Stimulated activated CD8-positive, alpha-beta memory T cell treated with anti-CD3 and anti-CD28 coated beads, Interleukin-12 subunit alpha, Interleukin-12 subunit beta, amount 100 ng/mL, for 4 hours (primary cell): ENCODE measurements around the gene TUSC7.

Experiments
- DNase-seq: peaks from one replicate; pipeline ENCODE4 v3.0.0-alpha.2; 2020; ENCODE audit warnings: low read depth

TUSC7 gene

GRCh38 chr3:116709479-116709878, at the start of gene TUSC7:
Gene TUSC7, plus strand, starts transcription at chr3:116709779.
- DNase-seq = no peak

DNA sequence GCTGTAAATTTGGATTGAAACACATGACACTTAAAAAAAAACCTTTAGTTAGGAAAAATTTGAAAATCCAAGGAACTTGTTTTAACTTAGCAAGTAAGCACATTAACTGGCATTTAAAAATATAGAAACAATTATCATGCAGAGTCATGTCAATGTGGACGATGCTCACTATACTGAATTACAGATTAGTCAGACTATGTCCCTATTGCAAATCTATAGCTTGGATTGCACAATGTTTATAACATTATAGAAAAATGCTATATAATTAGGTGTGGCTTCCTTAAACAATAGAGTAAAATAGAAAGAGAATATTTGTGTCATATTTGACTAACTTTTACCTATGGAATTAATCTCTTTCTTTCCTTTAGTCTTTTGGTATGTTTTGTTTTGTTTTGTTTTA, 48.4 kb upstream of the TUSC7 start:
- no peak for DNase-seq

- no peak for DNase-seq
Measured at GRCh38 chr3:116663161-116664110, 46.1 kb upstream of the TUSC7 start.

DNA sequence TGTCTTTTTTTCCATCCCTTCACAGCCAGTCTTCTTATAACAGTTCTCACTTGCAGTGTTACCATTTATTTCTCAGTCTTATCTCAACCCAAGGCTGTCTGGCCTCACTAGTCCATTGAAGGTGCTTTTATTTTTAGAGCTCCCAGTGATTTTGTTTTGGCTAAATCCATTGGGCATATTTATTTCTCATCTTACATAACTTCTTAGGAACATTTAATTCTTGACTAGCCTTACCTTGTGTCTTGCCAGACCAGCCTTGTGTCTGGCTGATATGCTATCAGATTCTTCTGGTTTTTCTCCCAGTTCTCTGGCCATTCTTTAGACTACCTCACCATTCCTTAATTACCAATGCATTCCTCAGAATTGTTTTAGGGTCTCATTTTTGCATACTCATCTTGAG, 42.3 kb upstream of the TUSC7 start:
- no peak for DNase-seq

DNA sequence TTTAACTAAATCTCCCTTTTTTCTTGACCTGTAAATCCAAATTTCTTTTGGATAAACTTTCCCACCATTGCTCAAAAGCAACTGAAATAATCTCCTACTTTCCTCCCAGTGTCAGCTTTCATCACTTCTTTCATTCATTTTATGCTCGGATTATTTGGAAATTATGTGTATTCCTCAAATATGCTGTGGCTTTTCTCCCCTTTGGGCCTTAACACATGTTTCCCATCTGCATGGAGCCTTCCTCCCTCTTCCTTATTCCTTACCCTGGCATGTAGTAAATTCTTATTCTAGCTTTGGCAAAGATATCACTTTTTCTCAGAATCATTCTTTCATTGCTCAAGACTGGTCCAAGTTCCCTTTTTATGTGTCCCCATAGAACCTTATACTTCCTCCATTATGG, 41.8 kb upstream of the TUSC7 start:
- no peak for DNase-seq

GRCh38 chr3:116669576-116669975, 40.0 kb upstream of the TUSC7 start:
- DNase-seq = no peak

GRCh38 chr3:116671151-116671550, 38.4 kb upstream of the TUSC7 start:
- no peak for DNase-seq

DNA sequence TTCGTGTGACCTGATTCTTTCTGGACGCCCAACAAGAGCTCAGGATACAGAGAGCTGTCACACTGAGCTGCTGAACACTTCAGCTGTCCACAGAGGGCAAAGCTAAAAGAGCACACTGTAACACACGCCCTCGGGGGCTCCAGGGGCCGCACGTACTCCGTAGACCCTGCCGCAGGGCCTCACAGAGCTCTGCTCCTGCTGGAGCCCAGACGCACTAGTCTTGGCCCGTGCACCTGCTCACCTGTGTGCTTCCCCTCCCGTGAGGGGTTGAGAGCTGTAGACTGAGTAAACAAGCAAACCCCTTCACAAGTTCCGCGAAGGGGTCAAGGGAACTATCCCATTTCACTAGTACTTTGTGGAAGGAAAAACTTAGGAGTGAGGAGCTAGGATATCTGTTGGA, 30.7 kb upstream of the TUSC7 start:
- no peak for DNase-seq

GRCh38 chr3:116691041-116691440, 18.5 kb upstream of the TUSC7 start:
- DNase-seq = no peak

DNA sequence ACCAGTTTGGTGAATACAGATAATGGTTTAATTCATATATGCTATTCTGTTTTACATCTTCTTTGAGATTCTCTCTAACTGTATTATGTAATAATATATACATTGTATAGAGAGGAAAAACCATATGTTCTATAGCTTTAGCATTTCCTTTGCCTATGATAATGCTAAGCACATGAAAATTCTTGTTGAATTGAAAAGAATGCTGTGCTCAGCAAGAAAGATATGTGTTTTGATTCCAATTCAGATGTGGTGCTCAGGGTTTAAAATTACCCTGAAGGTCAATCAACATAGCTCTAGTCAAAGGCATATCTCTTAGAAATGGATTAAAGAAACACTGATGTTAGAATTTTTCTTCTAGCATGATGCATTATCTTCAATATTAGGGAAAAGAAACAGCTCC, 8.5 kb upstream of the TUSC7 start:
- no peak for DNase-seq

DNA sequence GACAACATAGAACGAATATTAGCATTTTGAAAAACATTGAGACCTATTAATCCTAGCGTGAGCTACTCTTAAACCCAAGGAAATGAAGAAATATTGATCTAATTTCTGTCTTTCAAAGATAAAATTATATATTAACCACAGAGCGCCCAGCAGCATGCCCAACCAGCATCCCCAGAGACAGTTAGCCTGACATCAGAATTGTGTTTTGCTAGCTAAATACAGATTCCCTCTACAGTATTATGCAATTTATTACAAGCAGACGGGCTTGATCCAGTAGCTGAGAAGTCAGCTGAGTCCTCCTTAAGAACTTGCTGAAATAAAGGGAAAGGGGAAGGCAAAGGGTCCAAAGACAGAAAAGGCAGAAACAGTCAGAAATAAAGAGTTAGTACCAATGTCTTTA, 7.2 kb upstream of the TUSC7 start:
- DNase-seq = no peak

GRCh38 chr3:116707531-116707930, 2.0 kb upstream of the TUSC7 start:
- no peak for DNase-seq

- DNase-seq = no peak
Measured at GRCh38 chr3:116716490-116716889, 6.9 kb downstream of the TUSC7 start.

DNA sequence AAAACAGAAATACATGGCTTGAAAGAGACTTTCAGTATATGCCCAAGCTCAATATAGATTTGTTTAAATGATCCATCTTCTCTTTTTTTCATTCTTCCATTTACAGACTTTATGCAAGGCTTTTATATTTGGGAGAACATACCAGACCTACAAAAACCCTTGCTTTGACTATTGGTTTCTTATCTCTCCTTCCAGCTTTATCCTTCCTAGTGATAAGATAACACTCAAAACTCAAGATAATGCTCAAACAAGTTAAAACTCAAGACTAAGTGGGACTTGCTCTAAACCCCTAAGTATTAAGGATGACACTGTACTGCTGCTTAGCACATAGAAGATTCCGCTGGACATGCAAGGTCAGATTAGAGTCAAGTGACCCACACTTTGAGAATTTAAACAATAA, 8.0 kb downstream of the TUSC7 start:
- no peak for DNase-seq

GRCh38 chr3:116728454-116728853, 18.9 kb downstream of the TUSC7 start:
- DNase-seq = no peak

DNA sequence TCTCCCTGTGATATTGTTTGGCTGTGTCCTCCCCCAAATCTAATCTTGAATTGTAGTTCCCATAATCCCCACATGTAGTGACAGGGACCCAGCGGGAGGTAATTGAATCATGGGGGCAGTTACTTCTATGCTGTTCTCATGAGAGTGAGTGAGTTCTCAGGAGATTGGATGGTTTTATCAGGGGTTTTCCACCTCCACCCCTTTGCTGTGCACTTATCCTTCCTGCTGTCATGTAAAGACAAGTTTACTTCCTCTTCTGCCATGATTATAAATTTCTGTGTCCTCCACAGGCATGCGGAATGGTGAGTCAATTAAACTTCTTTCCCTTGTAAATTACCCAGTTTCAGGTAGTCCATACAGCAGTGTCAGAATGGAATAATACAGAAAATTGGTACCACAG, 24.7 kb downstream of the TUSC7 start:
- no peak for DNase-seq

DNA sequence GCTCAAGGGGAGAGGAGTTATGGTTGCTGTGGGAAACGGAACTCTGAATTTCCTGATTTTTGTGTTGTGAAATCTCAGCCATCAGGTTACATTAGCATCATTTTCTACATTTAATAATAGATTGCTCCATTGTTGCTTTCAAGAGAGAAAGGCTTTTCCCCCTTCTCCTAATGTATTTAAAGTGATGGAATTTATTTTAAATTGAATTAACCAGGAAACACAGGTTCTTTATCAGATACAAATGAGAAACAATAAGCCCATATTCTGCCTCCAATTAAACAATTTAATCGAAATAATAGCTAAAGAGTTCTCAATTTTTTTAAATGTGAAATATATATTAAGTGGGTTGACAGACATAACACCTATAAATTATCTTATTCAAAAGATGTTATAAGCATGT, 30.1 kb downstream of the TUSC7 start:
- DNase-seq = no peak

- DNase-seq = no peak
Measured at GRCh38 chr3:116740293-116740692, 30.7 kb downstream of the TUSC7 start.

DNA sequence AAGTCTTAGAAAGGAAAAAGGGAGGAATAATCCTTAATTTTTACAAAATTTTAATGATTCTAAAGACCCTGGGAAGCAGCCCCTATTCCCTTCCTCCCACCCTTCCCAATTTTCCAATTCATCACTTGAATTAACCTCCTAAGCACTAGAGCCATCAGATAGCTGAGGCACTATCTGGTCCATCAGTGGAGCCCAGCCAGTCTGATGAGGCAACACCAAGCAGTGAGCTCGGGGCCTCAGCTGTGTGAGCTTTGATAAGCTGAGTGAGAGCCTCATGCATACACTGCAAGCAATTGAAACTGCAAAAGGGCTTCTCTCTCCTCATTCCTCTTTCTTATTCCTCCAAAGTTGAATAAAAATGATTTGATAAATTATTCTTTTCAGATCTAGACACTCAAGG, 31.9 kb downstream of the TUSC7 start:
- DNase-seq = no peak

DNA sequence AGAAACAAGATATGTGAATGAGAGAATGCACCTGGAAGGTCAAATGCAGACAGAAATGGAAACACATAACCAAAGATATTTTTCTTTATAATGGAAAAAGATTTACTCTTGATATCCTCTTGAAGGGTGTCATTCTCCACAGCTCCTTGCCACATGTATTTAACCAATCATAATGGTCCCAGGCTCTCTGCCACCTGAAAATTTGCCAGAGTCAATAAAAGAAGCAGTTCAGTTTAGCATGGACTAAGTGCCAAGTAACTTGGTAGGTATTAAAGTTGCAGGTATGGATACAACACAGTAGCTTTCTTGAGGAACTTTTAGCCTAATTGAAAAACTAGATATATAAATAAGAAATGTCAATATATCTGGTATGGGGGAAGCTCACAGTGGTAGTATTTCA, 33.5 kb downstream of the TUSC7 start:
- DNase-seq = no peak

DNA sequence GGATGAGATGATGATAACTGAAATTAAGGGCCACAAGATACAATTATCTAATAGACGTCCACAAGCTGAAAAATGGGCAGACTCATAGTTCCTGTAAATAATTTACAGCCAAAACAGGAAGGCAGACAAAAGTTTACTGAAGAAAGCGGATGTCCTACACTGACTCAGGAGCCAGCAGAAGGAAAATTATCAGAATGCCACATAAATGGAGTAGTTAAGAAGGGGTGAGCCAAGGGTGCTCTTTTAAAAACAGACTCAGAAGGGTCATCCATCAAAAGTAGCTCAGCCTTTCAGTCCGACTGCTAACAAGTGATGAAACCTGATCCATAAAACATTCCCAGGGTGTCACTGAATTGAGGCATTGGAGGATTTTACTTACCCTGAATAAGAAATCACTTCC, 39.8 kb downstream of the TUSC7 start:
- no peak for DNase-seq

- no peak for DNase-seq
Measured at GRCh38 chr3:116757315-116757714, 47.7 kb downstream of the TUSC7 start.

- DNase-seq = no peak
Measured at GRCh38 chr3:116759316-116759715, 49.7 kb downstream of the TUSC7 start.
